Sigmoid colon (tissue), 4 donors: Measurements from ENCODE around the gene FBXO5.

Source experiments
- EP300 ChIP-seq, 4 donors: sonication (generic); formaldehyde crosslinking; IDR thresholded peaks; one replicate each; pipeline ENCODE4 v1.6.1; 2017; ENCODE audit warnings: antibody characterized with exemption in 4 of 4
- POLR2A ChIP-seq, 2 donors: fragments of 450-650 bp; IDR thresholded peaks; one replicate each; pipeline ENCODE4 v1.6.1; 2016; ENCODE audit warnings: antibody characterized with exemption in 2 of 2, mild to moderate bottlenecking in 2 of 2, moderate library complexity in 2 of 2
- POLR2AphosphoS5 ChIP-seq, 4 donors: sonication (generic); formaldehyde crosslinking; IDR thresholded peaks; one replicate each; pipeline ENCODE4 v1.6.1; 2017; ENCODE audit warnings: antibody characterized with exemption in 4 of 4
- TF ChIP-seq, protein P1 (sequence below), 4 experiments: fragments of 450-650 bp in 3 of 4; fragments of 200-600 bp in 1 of 4; IDR thresholded peaks; one replicate each; pipeline ENCODE4 v1.5.1; 2016 to 2019; ENCODE audit warnings: antibody characterized with exemption in 4 of 4, mild to moderate bottlenecking in 3 of 4, moderate library complexity in 2 of 4

GRCh38 chr6:153032255-153032882 lies 49.5 kb upstream of the FBXO5 start:
- TF ChIP-seq, protein P1, sequence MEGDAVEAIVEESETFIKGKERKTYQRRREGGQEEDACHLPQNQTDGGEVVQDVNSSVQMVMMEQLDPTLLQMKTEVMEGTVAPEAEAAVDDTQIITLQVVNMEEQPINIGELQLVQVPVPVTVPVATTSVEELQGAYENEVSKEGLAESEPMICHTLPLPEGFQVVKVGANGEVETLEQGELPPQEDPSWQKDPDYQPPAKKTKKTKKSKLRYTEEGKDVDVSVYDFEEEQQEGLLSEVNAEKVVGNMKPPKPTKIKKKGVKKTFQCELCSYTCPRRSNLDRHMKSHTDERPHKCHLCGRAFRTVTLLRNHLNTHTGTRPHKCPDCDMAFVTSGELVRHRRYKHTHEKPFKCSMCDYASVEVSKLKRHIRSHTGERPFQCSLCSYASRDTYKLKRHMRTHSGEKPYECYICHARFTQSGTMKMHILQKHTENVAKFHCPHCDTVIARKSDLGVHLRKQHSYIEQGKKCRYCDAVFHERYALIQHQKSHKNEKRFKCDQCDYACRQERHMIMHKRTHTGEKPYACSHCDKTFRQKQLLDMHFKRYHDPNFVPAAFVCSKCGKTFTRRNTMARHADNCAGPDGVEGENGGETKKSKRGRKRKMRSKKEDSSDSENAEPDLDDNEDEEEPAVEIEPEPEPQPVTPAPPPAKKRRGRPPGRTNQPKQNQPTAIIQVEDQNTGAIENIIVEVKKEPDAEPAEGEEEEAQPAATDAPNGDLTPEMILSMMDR (IDR thresholded peaks at IDR 0.05) = peak in 1 of 4 experiments; percentile 7
- no peak for TF ChIP-seq POLR2A (IDR thresholded peaks at IDR 0.05)
- no peak for TF ChIP-seq POLR2AphosphoS5 (IDR thresholded peaks at IDR 0.05)
- no peak for TF ChIP-seq EP300 (IDR thresholded peaks at IDR 0.05)
